PC-9 (cell line): ENCODE measurements around the gene POLG. TPM values are rescaled to one million over a fixed set of nuclear protein-coding genes. Genes with fewer than 3 reads are reported as not detected.

Experiments used
- BruUV-seq: library from RNA; stranded (reverse); fragments of 400-500 nt; replicated peaks from 2 replicates; lab custom pipeline; 2021; lab: Mats Ljungman, UMichigan
- CTCF ChIA-PET: fragments of 300-600 bp; sonication (Branson Sonifier 250); formaldehyde crosslinking; loops from one replicate; lab custom pipeline; 2022; ENCODE audit warnings: antibody characterized with exemption; lab: Charles Lee
- POLR2A ChIA-PET: fragments of 300-600 bp; sonication (Branson Sonifier 250); formaldehyde crosslinking; loops from one replicate; lab custom pipeline; 2022; ENCODE audit warnings: antibody characterized with exemption; ENCODE audit not compliant: unreplicated experiment; lab: Charles Lee
- DNase-seq, 2 experiments: peaks; one replicate each; pipeline versions ENCODE4 v3.0.0 to v3.0.0-alpha.2; 2015 to 2022; ENCODE audit warnings: mixed read lengths in 1 of 2
- H2AFZ ChIP-seq: fragments of 200-600 bp; sonication (generic); 2 replicates; pipeline ENCODE4 v1.8.1; 2017; ENCODE audit warnings: antibody characterized with exemption
- H3F3A ChIP-seq: fragments of 200-600 bp; sonication (generic); 2 replicates; pipeline ENCODE4 v1.8.1; 2017; ENCODE audit warnings: antibody characterized with exemption, mild to moderate bottlenecking, low read depth; ENCODE audit not compliant: insufficient read depth
- H3K27ac ChIP-seq: fragments of 200-600 bp; sonication (generic); 2 replicates; pipeline ENCODE4 v1.6.1; 2016; ENCODE audit warnings: mixed run types
- H3K27me3 ChIP-seq: fragments of 200-600 bp; sonication (generic); 2 replicates; pipeline ENCODE4 v1.6.1; 2016; ENCODE audit warnings: low read depth, mixed run types; ENCODE audit not compliant: insufficient read depth
- H3K36me3 ChIP-seq: fragments of 200-600 bp; sonication (generic); 2 replicates; pipeline ENCODE4 v1.6.1; 2016; ENCODE audit warnings: low read depth, mixed run types
- H3K4me1 ChIP-seq: fragments of 200-600 bp; sonication (generic); replicated peaks from 2 replicates; pipeline ENCODE4 v1.6.1; 2016; ENCODE audit warnings: mixed run types; ENCODE audit not compliant: insufficient read depth
- H3K4me2 ChIP-seq: fragments of 200-600 bp; sonication (generic); 2 replicates; pipeline ENCODE4 v1.6.1; 2017; ENCODE audit warnings: mixed run types
- H3K4me3 ChIP-seq: fragments of 200-600 bp; sonication (generic); 2 replicates; pipeline ENCODE4 v1.6.1; 2016; ENCODE audit warnings: mixed run types
- H3K79me2 ChIP-seq: fragments of 200-600 bp; sonication (generic); 2 replicates; pipeline ENCODE4 v1.6.1; 2017; ENCODE audit warnings: low read depth, mixed run types
- H3K9me2 ChIP-seq: fragments of 200-600 bp; sonication (generic); 2 replicates; pipeline ENCODE4 v1.8.1; 2017; ENCODE audit warnings: mild to moderate bottlenecking; ENCODE audit not compliant: insufficient read depth
- H3K9me3 ChIP-seq: fragments of 200-600 bp; sonication (generic); 2 replicates; pipeline ENCODE4 v1.8.1; 2016; ENCODE audit warnings: low read depth; ENCODE audit not compliant: insufficient read depth
- H4K20me1 ChIP-seq: fragments of 200-600 bp; sonication (generic); 2 replicates; pipeline ENCODE4 v1.8.1; 2017; ENCODE audit not compliant: insufficient read depth
- CTCF ChIP-seq: fragments of 200-600 bp; sonication (generic); conservative IDR thresholded peaks from 2 replicates; pipeline ENCODE4 v1.6.1; 2017; ENCODE audit warnings: mixed run types, antibody characterized with exemption, mild to moderate bottlenecking, moderate library complexity
- EZH2 ChIP-seq: fragments of 200-600 bp; sonication (generic); IDR thresholded peaks from 2 replicates; pipeline ENCODE4 v1.8.0; 2017; ENCODE audit warnings: antibody characterized with exemption, low read depth
- intact Hi-C: fragments of 100-400 bp; cut with micrococcal nuclease; formaldehyde crosslinking; loops from one replicate; pipeline ENCODE4 v1.10.0; 2022; ENCODE audit not compliant: unreplicated experiment
- total RNA-seq: library from RNA; stranded (reverse); gene quantifications from 2 replicates; pipeline ENCODE4 v1.2.3, GENCODE V29; 2021

The POLG gene
- total RNA-seq, 1 experiment from 2014 or later: 43.6 TPM

DNA sequence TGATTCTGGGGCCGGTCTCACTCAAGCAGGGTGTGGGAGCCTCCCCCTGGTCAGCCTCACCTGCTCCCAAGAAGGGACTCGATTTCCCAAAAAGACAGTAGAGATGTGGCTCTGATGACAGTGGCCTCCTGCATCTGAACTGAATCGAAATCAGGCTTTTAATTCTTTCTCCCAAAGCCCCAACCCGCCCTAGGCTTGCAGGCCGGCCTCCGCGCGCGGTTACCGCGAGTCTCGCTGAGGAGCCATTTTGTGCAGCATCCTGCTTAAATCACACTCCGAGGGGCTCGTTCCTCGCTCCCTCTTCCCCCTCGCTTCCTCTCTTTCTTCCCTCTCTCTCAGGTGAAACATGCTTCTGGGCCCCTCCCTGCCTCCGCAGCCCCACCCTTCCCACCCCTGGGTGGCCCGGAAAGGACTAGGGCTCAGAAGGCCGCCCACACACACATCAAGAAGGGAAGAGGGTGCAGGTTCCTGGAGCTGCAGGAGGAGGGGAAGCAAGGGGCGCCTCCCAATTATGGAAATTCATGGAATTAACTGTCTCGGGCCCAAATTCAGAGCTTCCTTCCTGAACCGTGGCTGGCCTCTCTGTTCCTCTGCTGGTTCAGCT lies 30.9 kb upstream of the POLG start:
- DNase-seq: no peak
- H3F3A ChIP-seq: 0 out of 2 replicates have a peak, but pooled peaks cover 6% of the 10 kb centered on the region
- H4K20me1 ChIP-seq: no peaks in the 10 kb centered on the region
- no peak for TF ChIP-seq CTCF
- H3K27ac ChIP-seq: no peak overlapping the region
- H3K27me3 ChIP-seq: peaks cover 66% of the 10 kb centered on the region
- BruUV-seq: no TSS peak
- ChIA-PET POLR2A (no interaction called here), CTCF (no interaction called here)
- H3K4me1 ChIP-seq: no peaks in the 10 kb centered on the region
- H2AFZ ChIP-seq: no peak overlapping the region
- no peaks in the 10 kb centered on the region for H3K79me2 ChIP-seq
- no peaks in the 10 kb centered on the region for H3K9me3 ChIP-seq
- H3K36me3 ChIP-seq: no peaks in the 10 kb centered on the region
- intact Hi-C loops: no loop called here
- no peak overlapping the region for H3K4me2 ChIP-seq
- no peak overlapping the region for H3K4me3 ChIP-seq
- H3K9me2 ChIP-seq: no peaks in the 10 kb centered on the region

DNA sequence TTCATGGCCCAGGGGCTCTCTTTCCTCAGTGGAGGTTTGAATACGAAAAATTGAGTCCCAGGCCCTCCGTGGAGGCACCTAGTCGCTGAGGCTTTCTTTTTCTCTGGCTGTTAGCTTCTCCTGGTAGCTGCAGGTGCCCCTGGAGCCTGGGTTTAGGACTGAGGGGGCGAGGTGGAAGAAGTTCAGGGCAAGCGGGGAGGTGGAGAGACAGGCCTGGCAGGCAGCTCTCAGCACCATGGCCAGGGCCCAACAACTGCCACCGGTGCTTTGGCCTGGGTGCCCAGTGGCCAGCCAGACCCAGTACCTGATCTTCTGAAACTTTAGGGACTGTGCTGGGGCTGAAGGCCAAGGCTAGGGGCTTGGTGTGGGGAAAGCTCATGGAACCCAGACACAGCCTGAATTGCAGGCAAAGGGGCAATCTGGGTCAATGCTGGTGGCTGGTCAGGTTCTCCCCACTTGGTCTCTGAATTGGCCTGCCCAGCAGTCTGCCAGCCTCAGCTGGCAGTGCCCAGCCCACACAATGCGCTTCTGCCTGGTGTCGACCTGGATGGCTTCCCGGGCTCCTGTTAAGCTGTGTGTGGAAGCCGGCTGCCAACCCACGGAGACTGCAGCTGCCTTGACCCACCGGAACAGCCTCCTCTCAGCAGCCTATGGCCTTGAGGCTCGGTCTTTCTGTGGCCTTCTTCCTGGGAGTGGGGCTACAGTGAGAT lies 30.3 kb upstream of the POLG start:
- ChIA-PET CTCF (no interaction called here), POLR2A (no interaction called here)
- no peaks in the 10 kb centered on the region for H3K36me3 ChIP-seq
- H3K9me3 ChIP-seq: no peaks in the 10 kb centered on the region
- intact Hi-C loops: no loop called here
- TF ChIP-seq EZH2: no peak
- no peak for TF ChIP-seq CTCF
- H2AFZ ChIP-seq: no peak overlapping the region
- H3K79me2 ChIP-seq: no peaks in the 10 kb centered on the region
- no peaks in the 10 kb centered on the region for H3K4me1 ChIP-seq
- H3K27ac ChIP-seq: no peak overlapping the region
- H4K20me1 ChIP-seq: no peaks in the 10 kb centered on the region
- no TSS peak for BruUV-seq
- no peak overlapping the region for H3K4me3 ChIP-seq
- no peak overlapping the region for H3K4me2 ChIP-seq
- H3K9me2 ChIP-seq: no peaks in the 10 kb centered on the region
- 0 out of 2 replicates have a peak, but pooled peaks cover 3% of the 10 kb centered on the region for H3F3A ChIP-seq
- H3K27me3 ChIP-seq: peaks cover 73% of the 10 kb centered on the region
- no peak for DNase-seq

DNA sequence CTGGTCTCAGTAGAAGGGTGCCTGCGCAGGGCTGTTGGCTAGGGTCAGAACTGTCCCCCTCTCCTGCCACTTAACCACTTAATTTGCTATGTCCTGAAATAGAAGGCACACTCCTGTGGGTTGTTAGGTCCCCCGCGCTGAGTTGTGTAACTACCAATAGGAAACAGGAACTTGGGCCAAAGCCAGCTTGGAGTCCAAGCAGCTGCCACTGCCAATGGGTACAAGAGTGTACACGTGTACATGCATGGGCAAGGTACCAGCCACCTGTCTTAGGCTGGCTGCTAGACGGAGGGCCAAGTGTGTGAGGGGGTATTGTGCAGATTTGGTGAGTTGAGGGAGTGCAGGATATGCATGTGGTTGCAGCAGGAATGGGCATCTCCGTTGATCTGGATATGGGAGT lies 29.7 kb upstream of the POLG start:
- no peaks in the 10 kb centered on the region for H3K36me3 ChIP-seq
- H3K9me2 ChIP-seq: no peaks in the 10 kb centered on the region
- H3K9me3 ChIP-seq: no peaks in the 10 kb centered on the region
- intact Hi-C loops: no loop called here
- H3K4me2 ChIP-seq: no peak overlapping the region
- POLR2A ChIA-PET: no interaction called here
- H3K27me3 ChIP-seq: peaks cover 78% of the 10 kb centered on the region
- H4K20me1 ChIP-seq: no peaks in the 10 kb centered on the region
- H3K4me3 ChIP-seq: no peak overlapping the region
- no peak for DNase-seq
- TF ChIP-seq EZH2 (no peak), CTCF (no peak)
- BruUV-seq: no TSS peak
- H3K79me2 ChIP-seq: no peaks in the 10 kb centered on the region
- H3F3A ChIP-seq: no peaks in the 10 kb centered on the region
- no peak overlapping the region for H2AFZ ChIP-seq
- H3K27ac ChIP-seq: no peak overlapping the region
- H3K4me1 ChIP-seq: no peaks in the 10 kb centered on the region
- CTCF ChIA-PET: interaction anchor here (0.6 kb wide), 1 partner anchor 121 kb away, joined by 3 read pairs; no protein-coding TSS in a partner anchor
